H1 (cell line): Measurements from ENCODE around the gene NKAIN2. TPM values are rescaled to one million over a fixed set of nuclear protein-coding genes. Genes with fewer than 3 reads are reported as not detected.

Experiments used
- CHD7 ChIP-seq: fragments of 300-600 bp; sonication (generic); IDR thresholded peaks from 2 replicates; pipeline ENCODE4 v1.7.1; 2012; ENCODE audit warnings: low read length, moderate library complexity, mild to moderate bottlenecking, inconsistent platforms; ENCODE audit not compliant: insufficient replicate concordance
- GTF2F1 ChIP-seq: IDR thresholded peaks from 2 replicates; pipeline ENCODE4 v1.6.1; 2012; ENCODE audit warnings: low read depth, low read length, improper control_type of control experiment, borderline replicate concordance
- SUZ12 ChIP-seq: fragments of 200-600 bp; sonication (generic); IDR thresholded peaks from 2 replicates; pipeline ENCODE4 v1.6.1; 2012; ENCODE audit warnings: mild to moderate bottlenecking, inconsistent platforms, low read length, moderate library complexity, mixed read lengths
- polyA plus RNA-seq, 7 experiments: library from polyadenylated mRNA; depleted of rRNA in 3 of 7; stranded (reverse) in 5 of 7; unstranded in 2 of 7; fragments of >200 nt in 5 of 7; fragments of 200-250 nt in 2 of 7; gene quantifications; 1 replicate in 5 of 7; 2 replicates in 1 of 7; 4 replicates in 1 of 7; pipeline versions ENCODE4 v1.2.1 to v1.2.3, GENCODE V29; 2011 to 2013; ENCODE audit warnings: missing spikeins in 2 of 7, mixed read lengths in 2 of 7
- total RNA-seq: library from RNA; stranded (reverse); fragmentation: NEBNext Ultra II Directional; extraction: Animal tissue kit (Norgen Biotek cat#: 25700); gene quantifications from 2 replicates; pipeline ENCODE4 v1.2.1, GENCODE V29; 2021
- TF ChIP-seq, protein P1 (sequence below): IDR thresholded peaks from 2 replicates; pipeline ENCODE4 v1.6.1; 2012; ENCODE audit warnings: low read length, inconsistent platforms

The NKAIN2 gene
- total and polyA plus RNA-seq, 2 of the 8 experiments (the other 6 are each of a cell fraction or from before 2014, with no cell fraction given): 0.20 to 0.34 TPM

DNA sequence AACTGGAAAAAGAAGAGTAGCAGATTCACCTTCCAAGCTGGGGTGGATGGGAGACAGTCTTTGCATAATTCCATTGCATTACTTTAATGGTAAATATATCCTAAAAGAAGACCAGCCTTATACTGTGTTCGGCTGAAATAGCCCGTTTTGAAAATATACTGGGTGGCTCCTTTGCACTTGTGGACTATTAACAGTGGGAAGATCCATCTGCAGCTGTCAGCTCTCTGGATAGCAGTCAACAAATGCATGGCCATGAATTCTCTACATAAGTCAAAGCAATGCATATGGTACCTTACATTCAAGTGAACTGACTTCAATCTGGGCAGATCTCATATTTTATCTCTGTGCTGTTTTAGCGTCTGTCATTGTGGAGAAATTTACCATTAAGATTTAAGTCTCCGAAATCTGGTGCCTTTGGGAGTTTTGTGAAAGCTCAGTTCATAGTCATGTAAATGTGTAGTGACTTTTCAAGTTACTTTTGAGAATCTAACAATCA, 758.0 kb downstream of the NKAIN2 start (continued):
- TF ChIP-seq CHD7 (no peak), GTF2F1 (no peak), SUZ12 (no peak)
- TF ChIP-seq, protein P1, sequence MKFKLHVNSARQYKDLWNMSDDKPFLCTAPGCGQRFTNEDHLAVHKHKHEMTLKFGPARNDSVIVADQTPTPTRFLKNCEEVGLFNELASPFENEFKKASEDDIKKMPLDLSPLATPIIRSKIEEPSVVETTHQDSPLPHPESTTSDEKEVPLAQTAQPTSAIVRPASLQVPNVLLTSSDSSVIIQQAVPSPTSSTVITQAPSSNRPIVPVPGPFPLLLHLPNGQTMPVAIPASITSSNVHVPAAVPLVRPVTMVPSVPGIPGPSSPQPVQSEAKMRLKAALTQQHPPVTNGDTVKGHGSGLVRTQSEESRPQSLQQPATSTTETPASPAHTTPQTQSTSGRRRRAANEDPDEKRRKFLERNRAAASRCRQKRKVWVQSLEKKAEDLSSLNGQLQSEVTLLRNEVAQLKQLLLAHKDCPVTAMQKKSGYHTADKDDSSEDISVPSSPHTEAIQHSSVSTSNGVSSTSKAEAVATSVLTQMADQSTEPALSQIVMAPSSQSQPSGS: no peak
